ENCODE data around the gene TRAPPC1.

- TF ChIP-seq EZH2 (IDR thresholded peaks at IDR 0.05; ENCODE audit: insufficient read depth, poor library complexity, severe bottlenecking) (no peak), EZH2phosphoT487 (IDR thresholded peaks at IDR 0.05; ENCODE audit: insufficient read depth, low read depth) (no peak)
Observed at GRCh38 chr17:7977805-7978204, 46.1 kb upstream of the TRAPPC1 start.

Data from GM23248 (cell line).